Activated gamma-delta T cell treated with Interleukin-2 at 50 U/mL for 16 hours (primary cell): ENCODE data around the gene CANX.
A peak's percentile ranks its signal among the peaks of the same experiment; 100 is the strongest.

Experiments used
- DNase-seq: peaks from one replicate; pipeline ENCODE4 v3.0.0-alpha.2; 2020

CANX gene

GRCh38 chr5:179759581-179760551 is 61.1 kb downstream of the CANX start:
- DNase-seq = no peak

DNA sequence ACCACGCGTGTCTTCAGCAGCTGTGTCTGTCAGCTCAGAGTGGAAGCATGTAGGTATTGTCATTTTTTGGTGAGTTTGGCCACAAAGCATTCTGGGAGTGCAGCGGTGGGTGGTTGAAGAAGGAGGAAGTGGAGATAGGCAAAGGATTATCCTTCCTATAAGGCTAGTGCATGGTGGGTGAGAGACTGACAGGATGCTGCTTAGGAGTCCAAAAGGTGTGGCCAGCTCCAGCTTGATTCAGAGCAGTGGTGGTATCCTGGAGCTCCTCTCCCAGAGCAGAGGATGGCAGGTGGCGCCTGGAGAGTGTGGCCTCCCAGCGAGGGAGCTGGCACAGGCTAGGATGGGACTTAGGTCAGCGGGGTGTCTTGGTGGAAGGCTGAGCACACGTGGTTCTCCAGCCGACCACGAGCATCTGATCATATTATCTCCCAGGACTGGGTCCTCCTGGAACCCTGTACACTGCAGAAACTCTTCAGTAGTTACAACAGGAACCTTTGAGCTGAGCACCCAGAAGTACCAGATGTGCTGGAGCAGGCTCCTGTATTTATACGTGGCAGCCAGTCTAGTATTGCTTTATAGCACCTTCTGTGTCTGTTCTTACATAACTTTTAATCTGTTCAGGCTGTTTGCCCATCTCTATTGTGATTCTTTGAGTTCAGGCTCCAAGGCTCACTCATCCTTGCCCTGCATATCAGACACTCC is 63.5 kb downstream of the CANX start:
- DNase-seq = peak; percentile 8

DNA sequence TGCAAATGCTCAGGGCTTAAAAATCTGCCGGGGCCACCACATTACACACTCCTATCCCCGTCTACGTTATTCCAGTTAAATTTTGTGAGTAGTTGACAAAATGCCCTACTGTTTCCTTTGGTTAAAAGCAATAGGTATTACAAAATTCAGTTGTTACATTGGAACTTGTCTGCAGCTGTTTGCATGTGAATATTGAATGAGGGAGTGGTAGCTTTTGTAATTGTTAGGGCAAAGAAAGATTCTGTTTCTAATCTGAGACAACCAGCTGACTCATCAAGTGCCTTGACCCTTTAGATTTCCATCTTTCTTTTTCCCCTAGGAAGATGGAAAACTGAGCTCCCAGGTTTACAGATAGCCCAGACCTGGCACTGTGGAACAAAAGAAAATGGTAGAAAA is 64.0 kb downstream of the CANX start:
- DNase-seq = no peak

- peak; percentile 44 for DNase-seq
Measured at GRCh38 chr5:179763215-179763945, 64.6 kb downstream of the CANX start.

DNA sequence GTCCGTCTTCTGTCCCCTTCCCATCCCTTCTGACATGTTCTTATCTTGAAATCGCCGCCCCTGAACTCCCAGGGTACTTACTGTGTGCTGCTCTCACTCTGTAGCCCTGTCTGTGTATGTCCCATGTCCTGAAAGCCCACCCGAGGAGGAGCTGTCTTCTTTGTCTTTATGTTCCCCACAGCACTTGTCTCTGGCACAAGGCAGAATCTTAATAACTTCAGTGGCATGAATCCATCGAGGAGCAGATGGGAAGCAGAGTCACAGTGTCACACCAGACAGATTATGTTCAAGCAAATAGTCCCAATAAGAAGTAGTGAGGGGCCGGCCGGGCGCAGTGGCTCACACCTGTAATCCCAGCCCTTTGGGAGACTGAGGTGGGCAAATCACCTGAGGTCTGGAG is 65.3 kb downstream of the CANX start:
- DNase-seq = no peak

GRCh38 chr5:179765400-179765799 is 66.6 kb downstream of the CANX start:
- no peak for DNase-seq

GRCh38 chr5:179766021-179766725 is 67.4 kb downstream of the CANX start:
- DNase-seq = no peak

DNA sequence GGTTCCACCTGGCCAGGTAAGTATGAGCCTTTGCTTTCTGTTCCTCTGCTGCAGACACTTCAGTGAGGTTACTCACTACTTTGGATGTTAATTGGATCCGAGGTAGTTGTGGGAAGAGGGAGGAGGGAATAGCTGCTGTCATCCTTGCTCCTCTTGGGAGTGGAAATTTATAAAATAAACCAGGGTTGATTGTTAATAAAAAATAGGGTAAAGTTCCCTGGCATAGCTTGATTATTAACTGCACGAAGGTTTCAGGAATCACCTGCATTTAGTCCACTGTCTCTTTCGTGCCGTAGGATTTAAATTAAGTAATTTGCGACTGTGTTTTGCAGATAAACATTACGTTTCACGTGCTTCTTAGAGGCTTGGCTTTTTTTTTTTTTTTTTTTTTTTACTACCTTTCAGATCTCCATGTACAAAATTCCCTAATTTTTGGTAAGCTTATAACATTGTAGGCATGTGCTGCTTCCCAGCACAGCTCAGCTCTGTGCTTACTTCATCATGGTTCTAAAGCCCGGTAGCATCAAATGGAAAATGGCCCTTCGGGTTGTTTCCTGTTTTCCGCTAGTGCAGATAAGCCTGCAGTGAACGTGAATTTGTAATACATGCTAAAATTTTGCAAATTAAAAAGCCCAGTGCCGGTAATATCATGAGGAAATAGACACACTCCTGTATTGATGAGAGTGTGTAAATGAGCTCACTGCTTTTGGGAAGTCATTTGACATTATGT is 68.1 kb downstream of the CANX start:
- DNase-seq = no peak

GRCh38 chr5:179767496-179768100 is 68.8 kb downstream of the CANX start:
- DNase-seq = no peak

DNA sequence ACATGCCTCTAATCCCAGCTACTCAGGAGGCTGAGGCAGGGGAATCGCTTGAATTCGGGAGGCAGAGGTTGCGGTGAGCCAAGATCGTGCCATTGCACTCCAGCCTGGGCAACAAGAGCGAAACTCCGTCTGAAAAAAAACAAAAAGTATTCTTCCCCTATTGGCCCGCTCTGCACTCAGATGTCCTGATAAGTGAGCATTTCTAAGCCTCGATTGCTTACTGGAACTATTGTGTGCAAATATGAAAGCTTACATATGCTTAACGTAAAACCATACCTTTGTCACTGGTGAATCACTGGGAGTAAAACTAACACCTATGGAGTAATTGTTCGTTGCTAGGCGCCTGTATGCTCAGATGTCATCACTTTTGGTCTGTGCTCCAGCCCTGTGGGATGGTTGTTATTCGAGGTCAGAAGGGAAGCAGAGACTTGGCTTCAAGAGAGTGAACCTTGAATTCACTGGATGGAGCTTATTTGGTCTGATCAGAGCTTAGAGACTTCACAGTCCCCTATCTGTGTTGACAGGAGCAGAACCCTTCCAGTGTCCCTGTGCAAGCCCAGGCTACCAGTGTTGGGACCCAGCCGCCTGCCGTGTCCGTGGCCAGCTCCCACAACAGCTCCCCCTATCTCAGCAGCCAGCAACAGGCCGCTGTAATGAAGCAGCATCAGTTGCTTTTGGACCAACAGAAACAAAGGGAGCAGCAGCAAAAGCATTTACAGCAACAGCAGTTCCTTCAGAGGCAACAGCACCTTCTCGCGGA is 69.7 kb downstream of the CANX start:
- no peak for DNase-seq

DNA sequence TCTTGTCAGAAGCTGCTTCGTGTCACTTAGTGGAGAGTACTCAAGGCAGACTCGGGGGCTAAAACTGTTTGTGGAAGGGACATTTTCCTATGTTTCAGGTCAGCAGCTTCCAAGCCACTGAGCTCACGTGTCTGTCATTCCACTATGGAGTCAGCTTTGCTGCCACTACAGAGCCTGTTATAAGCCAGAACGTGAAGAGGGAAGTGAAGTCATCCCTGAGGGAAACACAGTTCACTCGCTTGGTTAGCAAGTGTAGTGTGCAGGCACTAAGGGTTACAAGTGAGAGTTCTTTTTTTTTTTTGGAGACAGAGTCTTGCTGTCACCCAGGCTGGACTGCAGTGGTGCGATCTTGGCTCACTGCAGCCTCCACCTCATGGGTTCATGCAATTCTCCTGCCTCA is 70.5 kb downstream of the CANX start:
- DNase-seq = no peak

GRCh38 chr5:179769796-179770195 is 71.0 kb downstream of the CANX start:
- no peak for DNase-seq

DNA sequence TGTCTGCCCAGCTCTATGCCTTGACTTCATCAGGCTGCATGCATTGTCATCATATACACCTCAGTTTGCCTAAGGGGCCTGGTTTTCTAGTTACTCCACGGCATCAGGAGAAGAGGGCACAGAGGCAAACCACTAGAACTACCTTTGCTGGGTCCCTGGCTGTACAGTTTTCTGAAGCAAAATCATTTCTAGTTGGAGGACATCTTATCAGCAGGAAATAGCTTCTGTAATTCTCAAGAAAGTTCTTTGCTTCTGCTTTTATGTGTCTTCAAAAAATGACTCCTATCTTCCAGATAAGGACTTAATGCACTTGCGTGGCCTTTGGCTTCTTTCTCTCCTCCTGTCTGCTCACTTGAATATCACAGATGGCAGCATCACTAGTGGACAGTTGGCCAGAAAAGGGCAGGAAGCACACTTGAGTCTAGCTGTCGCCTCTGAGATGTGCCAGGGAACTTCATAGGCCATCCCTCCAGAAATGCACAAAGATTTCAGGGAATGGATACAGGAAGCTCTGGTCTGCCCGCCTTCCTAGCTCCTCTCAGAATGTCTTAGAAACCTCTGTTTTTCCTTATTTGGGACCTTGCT is 72.6 kb downstream of the CANX start:
- DNase-seq = no peak

GRCh38 chr5:179772351-179772750 is 73.6 kb downstream of the CANX start:
- DNase-seq = no peak

DNA sequence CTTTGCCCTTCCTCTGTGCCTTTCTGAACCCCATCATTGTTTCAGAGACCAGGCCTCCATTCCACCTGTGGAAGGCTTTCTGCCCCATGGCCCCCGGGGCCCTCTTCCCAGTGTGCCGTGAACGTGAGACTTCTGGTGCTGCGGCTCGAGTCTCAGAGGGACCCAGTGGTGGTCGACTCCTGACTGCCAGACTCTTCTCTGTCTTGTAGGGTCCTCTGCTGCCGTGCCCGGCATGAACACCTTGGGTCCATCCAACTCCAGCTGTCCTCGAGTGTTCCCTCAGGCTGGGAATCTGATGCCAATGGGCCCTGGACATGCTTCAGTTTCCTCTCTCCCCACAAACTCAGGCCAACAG is 74.9 kb downstream of the CANX start:
- DNase-seq = no peak

DNA sequence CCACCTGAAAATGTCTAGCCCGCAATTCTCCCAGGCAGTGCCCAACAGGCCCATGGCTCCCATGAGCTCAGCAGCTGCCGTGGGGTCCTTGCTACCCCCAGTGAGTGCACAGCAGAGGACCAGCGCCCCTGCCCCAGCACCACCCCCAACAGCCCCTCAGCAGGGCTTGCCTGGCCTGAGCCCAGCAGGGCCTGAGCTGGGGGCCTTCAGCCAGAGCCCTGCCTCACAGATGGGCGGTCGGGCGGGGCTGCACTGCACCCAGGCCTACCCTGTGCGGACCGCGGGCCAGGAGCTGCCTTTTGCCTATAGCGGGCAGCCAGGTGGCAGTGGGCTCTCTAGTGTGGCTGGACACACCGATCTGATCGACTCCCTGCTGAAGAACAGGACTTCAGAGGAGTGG is 75.7 kb downstream of the CANX start:
- DNase-seq = no peak

- DNase-seq = no peak
Measured at GRCh38 chr5:179776411-179776938, 77.7 kb downstream of the CANX start.

GRCh38 chr5:179777456-179777855 is 78.7 kb downstream of the CANX start:
- DNase-seq = no peak

- no peak for DNase-seq
Measured at GRCh38 chr5:179777909-179778308, 79.1 kb downstream of the CANX start.

DNA sequence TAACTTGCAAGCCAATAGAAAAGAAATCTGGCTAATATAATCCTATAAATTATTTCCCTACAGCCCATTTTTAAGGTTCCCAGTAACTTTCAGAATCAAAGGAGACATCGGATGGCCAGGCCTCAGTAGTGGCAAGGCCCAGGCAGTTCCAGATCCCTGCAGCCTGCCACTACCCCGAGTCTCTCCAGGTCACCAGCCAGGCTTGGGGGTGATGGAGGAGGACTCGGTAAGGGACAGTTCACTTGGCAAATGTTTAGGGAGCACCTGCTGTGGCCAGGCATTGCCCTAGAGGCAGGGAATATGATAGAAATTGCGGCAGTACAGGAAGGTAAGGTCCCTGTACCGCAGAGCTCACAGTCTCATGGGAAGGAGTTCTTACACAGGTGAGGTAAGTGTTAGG is 79.8 kb downstream of the CANX start:
- no peak for DNase-seq
